ENCODE measurements around the gene SLIT3.

The SLIT3 gene

DNA sequence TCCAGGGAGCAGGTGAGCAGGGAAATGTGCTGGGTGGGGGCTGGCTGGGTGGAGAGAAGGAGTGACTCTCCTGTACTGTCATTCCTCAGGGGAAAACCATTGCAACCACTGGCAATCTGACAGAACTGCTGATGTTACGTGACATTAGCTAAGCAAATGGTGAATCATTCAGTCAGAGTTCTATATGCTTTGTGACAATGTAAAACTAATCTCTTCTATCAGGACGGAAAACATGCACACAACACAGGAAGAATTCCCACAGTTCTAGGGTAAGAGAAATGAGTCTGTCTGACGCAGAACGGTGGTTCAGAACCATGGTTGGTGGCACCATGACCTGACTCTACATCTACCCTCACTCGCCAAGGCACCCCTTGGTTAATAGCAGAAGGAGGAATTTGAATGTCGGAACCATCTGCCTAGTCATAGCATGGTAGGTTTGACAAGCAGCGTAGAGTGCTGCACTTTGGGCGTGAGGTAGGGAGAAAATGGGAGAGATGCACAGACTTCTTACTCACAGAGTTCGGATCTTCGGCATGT is 478.1 kb downstream of the SLIT3 start:
- peak overlapping the region; percentile 83 for H3K27ac Mint-ChIP-seq
- H3K4me3 Mint-ChIP-seq, result no peak overlapping the region
- H3K36me3 Mint-ChIP-seq (ENCODE audit: low read depth), result no peaks in the 10 kb centered on the region
- H3K27me3 Mint-ChIP-seq, result peaks cover 14% of the 10 kb centered on the region
- no peaks in the 10 kb centered on the region for H3K9me3 Mint-ChIP-seq
- H3K4me1 Mint-ChIP-seq (ENCODE audit: low read depth), result peaks cover 26% of the 10 kb centered on the region
- no peak for DNase-seq

DNA sequence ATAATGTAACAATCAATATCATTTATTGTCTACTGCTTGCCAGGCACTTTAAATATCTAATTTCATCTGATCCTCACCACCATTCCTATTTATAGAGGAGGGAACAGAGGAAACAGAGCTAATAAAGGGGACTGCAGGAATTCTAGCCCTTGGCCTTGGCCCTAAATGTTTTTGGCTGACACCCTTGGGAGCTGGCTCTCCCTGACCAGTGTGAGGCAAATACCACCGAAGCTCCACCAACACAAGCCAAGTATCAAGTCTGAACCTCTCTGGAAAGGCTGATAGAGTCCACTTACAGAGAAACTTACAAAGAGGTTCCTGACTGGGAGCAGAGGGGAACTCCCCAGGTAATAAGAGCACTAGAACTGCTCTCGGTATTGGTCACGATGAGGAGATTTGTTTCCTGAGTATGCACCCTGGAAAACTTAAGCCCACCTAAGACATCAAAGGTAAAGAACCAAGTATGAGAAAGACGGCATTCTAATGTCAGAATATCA is 478.6 kb downstream of the SLIT3 start:
- Mint-ChIP-seq H3K27ac (peak overlapping the region; percentile 83), H3K27me3 (peaks cover 15% of the 10 kb centered on the region), H3K4me3 (no peak overlapping the region), H3K9me3 (no peaks in the 10 kb centered on the region), H3K36me3 (ENCODE audit: low read depth) (no peaks in the 10 kb centered on the region), H3K4me1 (ENCODE audit: low read depth) (peaks cover 26% of the 10 kb centered on the region)
- no peak for DNase-seq

GRCh38 chr5:168820874-168821273 is 480.1 kb downstream of the SLIT3 start:
- Mint-ChIP-seq H3K27me3 (peaks cover 15% of the 10 kb centered on the region), H3K4me3 (no peak overlapping the region), H3K9me3 (no peaks in the 10 kb centered on the region), H3K36me3 (ENCODE audit: low read depth) (no peaks in the 10 kb centered on the region), H3K4me1 (ENCODE audit: low read depth) (peaks cover 26% of the 10 kb centered on the region), H3K27ac (peak overlapping the region; percentile 9)
- no peak for DNase-seq

DNA sequence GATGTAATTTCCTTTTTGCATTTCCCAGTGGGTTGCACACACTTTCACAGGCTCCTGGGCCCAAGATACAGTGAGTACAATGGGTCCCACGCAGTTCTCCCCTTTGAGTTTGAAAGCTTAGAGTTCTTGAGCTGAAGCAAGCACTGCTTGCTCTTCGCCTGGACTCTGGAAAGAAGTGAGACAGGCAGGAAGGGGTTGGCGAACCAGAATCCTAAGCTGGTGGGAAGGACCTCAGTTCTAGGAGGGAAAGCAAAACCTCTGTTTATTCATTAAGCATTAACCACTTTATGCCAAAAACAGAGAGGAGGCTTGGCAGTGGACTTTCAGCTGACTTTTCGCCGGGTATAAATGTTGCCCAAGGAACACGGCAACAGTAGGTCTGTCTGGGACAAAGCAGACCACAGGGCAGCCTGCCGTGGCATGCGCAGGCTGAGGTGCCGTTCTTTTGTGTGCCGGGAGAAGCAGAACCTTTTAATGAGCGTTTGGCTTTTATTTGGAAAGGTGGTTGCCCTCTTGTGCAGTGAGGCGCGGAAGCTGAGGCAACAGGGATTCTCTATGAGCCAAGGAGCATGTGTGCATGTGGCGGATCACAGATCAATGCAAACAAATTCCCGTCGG is 481.8 kb downstream of the SLIT3 start:
- H3K36me3 Mint-ChIP-seq (ENCODE audit: low read depth), result no peaks in the 10 kb centered on the region
- no peak for DNase-seq

DNA sequence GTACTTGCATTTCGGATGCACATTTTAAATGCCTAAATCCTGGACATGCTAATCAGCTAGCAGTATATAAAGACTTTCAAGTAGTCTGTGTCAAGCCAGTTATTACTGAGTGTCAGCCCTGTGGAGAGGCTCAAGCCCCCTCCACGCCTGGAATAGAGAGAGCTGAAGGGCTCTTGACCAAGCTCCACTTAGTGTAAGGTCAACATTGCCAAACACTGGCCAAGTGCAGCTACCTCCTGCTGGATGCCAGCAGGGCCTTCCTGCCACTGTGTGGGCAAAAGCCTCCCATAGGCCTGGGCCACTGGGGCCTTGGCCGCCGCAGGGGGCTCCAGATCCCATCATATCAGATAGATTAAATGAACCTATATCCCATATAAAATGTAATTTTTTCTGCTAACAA is 482.4 kb downstream of the SLIT3 start:
- Mint-ChIP-seq H3K27ac (no peak overlapping the region), H3K36me3 (ENCODE audit: low read depth) (no peaks in the 10 kb centered on the region), H3K4me3 (no peak overlapping the region), H3K4me1 (ENCODE audit: low read depth) (peaks cover 27% of the 10 kb centered on the region), H3K27me3 (peaks cover 17% of the 10 kb centered on the region), H3K9me3 (no peaks in the 10 kb centered on the region)
- DNase-seq, result no peak

More for the DNA sequence above, 481.8 kb downstream of the SLIT3 start:
- peaks cover 29% of the 10 kb centered on the region for H3K4me1 Mint-ChIP-seq (ENCODE audit: low read depth)
- H3K9me3 Mint-ChIP-seq, result no peaks in the 10 kb centered on the region
- H3K27ac Mint-ChIP-seq, result no peak overlapping the region
- H3K27me3 Mint-ChIP-seq, result peaks cover 17% of the 10 kb centered on the region
- no peak overlapping the region for H3K4me3 Mint-ChIP-seq

DNA sequence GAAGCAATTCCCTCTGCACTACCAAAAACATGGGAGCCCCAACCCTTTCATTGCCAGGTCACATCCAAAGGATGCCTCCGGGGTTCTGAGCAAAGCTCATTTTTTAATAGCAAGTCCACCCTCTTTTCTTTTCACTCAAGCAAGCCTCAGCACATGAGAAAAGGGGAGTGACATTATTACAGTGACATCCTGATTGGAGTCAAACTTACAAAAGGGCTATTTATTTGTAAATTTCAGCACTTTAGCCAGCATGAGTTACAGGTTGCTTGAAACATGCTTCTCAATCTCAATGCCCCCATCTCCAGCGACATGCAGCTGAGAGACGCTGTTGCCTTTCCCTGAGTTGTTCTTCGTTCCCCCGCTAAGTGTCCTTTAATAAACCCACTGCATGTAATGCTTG is 483.3 kb downstream of the SLIT3 start:
- H3K9me3 Mint-ChIP-seq, result no peaks in the 10 kb centered on the region
- no peak overlapping the region for H3K27ac Mint-ChIP-seq
- H3K36me3 Mint-ChIP-seq (ENCODE audit: low read depth), result no peaks in the 10 kb centered on the region

GRCh38 chr5:168816661-168817060 is 484.3 kb downstream of the SLIT3 start:
- H3K4me3 Mint-ChIP-seq, result no peak overlapping the region
- H3K9me3 Mint-ChIP-seq, result no peaks in the 10 kb centered on the region
- H3K27me3 Mint-ChIP-seq, result peaks cover 17% of the 10 kb centered on the region
- peaks cover 12% of the 10 kb centered on the region for H3K4me1 Mint-ChIP-seq (ENCODE audit: low read depth)
- no peak for DNase-seq
- H3K27ac Mint-ChIP-seq, result no peak overlapping the region
- no peaks in the 10 kb centered on the region for H3K36me3 Mint-ChIP-seq (ENCODE audit: low read depth)

More for the DNA sequence above, 483.3 kb downstream of the SLIT3 start:
- Mint-ChIP-seq H3K4me1 (ENCODE audit: low read depth) (peaks cover 20% of the 10 kb centered on the region), H3K27me3 (peaks cover 17% of the 10 kb centered on the region), H3K4me3 (no peak overlapping the region)
- DNase-seq, result no peak

DNA sequence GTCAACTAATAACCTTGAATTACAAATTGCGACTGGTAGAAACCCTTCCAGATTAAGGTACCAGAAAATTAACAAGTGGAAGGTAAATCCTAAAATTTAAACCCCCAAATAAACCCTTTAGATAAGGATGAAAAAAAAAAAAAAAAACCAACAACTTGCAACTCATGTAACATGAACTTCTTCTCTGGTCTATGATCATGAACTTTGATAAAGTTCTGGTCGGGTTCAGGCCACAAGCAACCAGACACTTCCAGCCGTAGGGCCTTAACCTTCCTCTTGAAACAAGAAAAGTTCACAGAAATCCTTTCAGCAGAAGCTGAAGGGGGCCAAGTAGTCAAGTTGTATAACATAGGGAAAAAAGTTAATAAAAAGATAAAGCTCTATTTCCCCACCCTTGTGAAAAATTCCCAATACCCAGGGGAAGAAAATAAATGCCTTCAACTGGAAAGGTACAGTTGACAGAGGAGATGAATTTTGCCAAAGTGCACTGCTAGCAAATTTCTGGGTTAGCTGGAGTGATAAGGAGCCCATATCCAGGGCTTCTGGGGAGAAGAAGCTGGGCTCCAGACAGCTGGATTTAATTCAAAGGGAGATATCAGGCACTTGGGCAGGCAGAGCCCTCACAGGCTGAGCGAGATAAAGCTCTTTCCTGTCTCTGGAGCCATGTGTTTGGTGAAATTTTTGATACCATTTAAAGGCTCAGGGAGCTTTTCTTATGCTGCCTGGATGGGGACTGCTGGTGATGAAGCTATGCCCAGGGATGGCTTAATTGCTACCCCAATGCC is 487.6 kb downstream of the SLIT3 start:
- Mint-ChIP-seq H3K36me3 (ENCODE audit: low read depth) (no peaks in the 10 kb centered on the region), H3K4me3 (no peak overlapping the region), H3K27ac (no peak overlapping the region), H3K9me3 (no peaks in the 10 kb centered on the region), H3K4me1 (ENCODE audit: low read depth) (peaks cover 3% of the 10 kb centered on the region), H3K27me3 (peaks cover 35% of the 10 kb centered on the region)
- DNase-seq, result no peak

GRCh38 chr5:168810641-168811040 is 490.3 kb downstream of the SLIT3 start:
- Mint-ChIP-seq H3K36me3 (ENCODE audit: low read depth) (no peaks in the 10 kb centered on the region), H3K9me3 (no peaks in the 10 kb centered on the region), H3K27ac (no peak overlapping the region), H3K4me1 (ENCODE audit: low read depth) (peaks cover 3% of the 10 kb centered on the region), H3K4me3 (no peak overlapping the region), H3K27me3 (peaks cover 37% of the 10 kb centered on the region)
- DNase-seq, result no peak

GRCh38 chr5:168809218-168809617 is 491.7 kb downstream of the SLIT3 start:
- Mint-ChIP-seq H3K36me3 (ENCODE audit: low read depth) (no peaks in the 10 kb centered on the region), H3K4me1 (ENCODE audit: low read depth) (no peaks in the 10 kb centered on the region), H3K27ac (no peak overlapping the region), H3K9me3 (no peaks in the 10 kb centered on the region), H3K4me3 (no peak overlapping the region), H3K27me3 (peaks cover 35% of the 10 kb centered on the region)
- no peak for DNase-seq

GRCh38 chr5:168808051-168808616 is 492.8 kb downstream of the SLIT3 start:
- no peaks in the 10 kb centered on the region for H3K9me3 Mint-ChIP-seq
- H3K27ac Mint-ChIP-seq, result no peak overlapping the region
- DNase-seq, result no peak
- H3K27me3 Mint-ChIP-seq, result peaks cover 35% of the 10 kb centered on the region
- H3K36me3 Mint-ChIP-seq (ENCODE audit: low read depth), result no peaks in the 10 kb centered on the region
- no peaks in the 10 kb centered on the region for H3K4me1 Mint-ChIP-seq (ENCODE audit: low read depth)
- no peak overlapping the region for H3K4me3 Mint-ChIP-seq

DNA sequence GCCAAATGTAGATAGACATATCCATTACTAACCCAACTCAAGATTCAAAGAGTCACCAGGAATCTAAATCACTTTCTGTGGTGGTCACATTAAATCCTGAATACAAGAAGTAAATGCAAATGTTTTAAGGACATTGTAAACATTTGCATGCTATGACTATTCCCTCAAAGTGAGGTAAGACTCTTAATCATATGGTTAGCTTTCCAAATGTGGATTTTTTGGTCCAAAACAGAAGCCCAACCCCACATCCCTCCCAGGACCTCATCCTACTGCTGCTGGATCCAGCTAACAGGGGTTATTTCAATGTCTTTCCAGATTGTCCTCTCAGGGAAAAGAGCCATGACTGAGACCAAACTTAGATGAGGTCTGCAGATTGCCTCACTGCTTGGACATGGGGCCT is 493.7 kb downstream of the SLIT3 start:
- peaks cover 37% of the 10 kb centered on the region for H3K27me3 Mint-ChIP-seq
- no peak for DNase-seq
- H3K36me3 Mint-ChIP-seq (ENCODE audit: low read depth), result no peaks in the 10 kb centered on the region
- H3K4me1 Mint-ChIP-seq (ENCODE audit: low read depth), result peaks cover 6% of the 10 kb centered on the region
- no peak overlapping the region for H3K4me3 Mint-ChIP-seq
- no peak overlapping the region for H3K27ac Mint-ChIP-seq
- no peaks in the 10 kb centered on the region for H3K9me3 Mint-ChIP-seq

GRCh38 chr5:168803541-168803940 is 497.4 kb downstream of the SLIT3 start:
- Mint-ChIP-seq H3K9me3 (no peaks in the 10 kb centered on the region), H3K36me3 (ENCODE audit: low read depth) (no peaks in the 10 kb centered on the region), H3K27me3 (peaks cover 29% of the 10 kb centered on the region), H3K4me1 (ENCODE audit: low read depth) (peaks cover 31% of the 10 kb centered on the region), H3K4me3 (no peak overlapping the region), H3K27ac (peak overlapping the region; percentile 6)
- DNase-seq, result no peak

DNA sequence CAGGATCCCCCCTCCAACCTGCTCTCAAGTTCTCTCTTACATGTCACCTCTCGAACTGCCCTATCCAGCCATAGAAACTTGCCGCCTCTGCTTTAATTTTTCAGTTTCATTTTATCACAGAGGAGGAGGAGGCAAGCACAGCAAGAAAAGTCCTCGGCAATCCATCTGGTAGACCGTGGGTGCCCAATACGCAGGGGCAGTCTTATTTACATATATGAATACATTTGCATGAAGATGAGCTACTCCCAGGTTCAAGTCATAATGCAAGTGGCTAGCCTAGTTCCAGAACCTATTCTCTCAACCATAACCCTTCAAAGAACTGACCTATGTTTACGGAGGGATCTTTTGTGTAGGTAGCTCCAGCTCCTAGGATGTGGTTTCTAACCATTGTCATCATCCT is 498.6 kb downstream of the SLIT3 start:
- DNase-seq, result no peak
- Mint-ChIP-seq H3K4me3 (peak overlapping the region; percentile 61), H3K27ac (peak overlapping the region; percentile 84)

DNA sequence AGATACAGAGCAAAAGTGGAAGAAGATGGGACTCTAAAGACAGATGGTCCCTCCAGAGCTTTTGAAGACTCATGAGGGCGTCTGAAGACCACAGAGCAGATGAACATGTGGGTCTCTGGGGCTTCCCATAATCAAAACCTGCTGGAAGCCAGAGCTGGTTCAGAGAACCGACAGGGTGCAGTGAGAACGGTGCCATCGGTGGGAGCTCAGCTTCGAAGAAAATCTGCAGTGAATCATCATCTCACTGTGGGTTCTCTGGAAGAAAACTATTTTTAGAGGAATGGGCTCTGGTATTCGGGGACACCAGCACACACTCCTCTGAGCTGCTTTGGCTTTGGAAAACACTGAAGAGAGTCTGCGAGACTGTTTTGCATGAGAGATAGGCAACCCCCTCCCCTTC is 499.4 kb downstream of the SLIT3 start:
- H3K27me3 Mint-ChIP-seq, result peaks cover 22% of the 10 kb centered on the region
- H3K27ac Mint-ChIP-seq, result peak overlapping the region; percentile 84
- H3K9me3 Mint-ChIP-seq, result no peaks in the 10 kb centered on the region
- H3K4me1 Mint-ChIP-seq (ENCODE audit: low read depth), result peaks cover 47% of the 10 kb centered on the region
- H3K36me3 Mint-ChIP-seq (ENCODE audit: low read depth), result no peaks in the 10 kb centered on the region
- no peak for DNase-seq
- peak overlapping the region; percentile 6 for H3K4me3 Mint-ChIP-seq

More for the DNA sequence above, 498.6 kb downstream of the SLIT3 start:
- Mint-ChIP-seq H3K36me3 (ENCODE audit: low read depth) (no peaks in the 10 kb centered on the region), H3K9me3 (no peaks in the 10 kb centered on the region), H3K27me3 (peaks cover 22% of the 10 kb centered on the region), H3K4me1 (ENCODE audit: low read depth) (peaks cover 42% of the 10 kb centered on the region)

Data from activated T-cell treated with anti-CD3 and anti-CD28 coated beads, Interleukin-2, amount 50 U/mL, for 24 hours (primary cell).